HEK293 (cell line): ENCODE measurements around the gene BRD1.
A peak's percentile ranks its signal among the peaks of the same experiment; 100 is the strongest.

Experiments
- GLI4 ChIP-seq: fragments of 450-650 bp; formaldehyde crosslinking; IDR thresholded peaks from 2 replicates; pipeline ENCODE4 v1.5.1; 2016; ENCODE audit warnings: missing biosample characterization, missing genetic modification characterization
- HIC1 ChIP-seq: fragments of 450-650 bp; formaldehyde crosslinking; IDR thresholded peaks from 2 replicates; pipeline ENCODE4 v1.5.1; 2016; ENCODE audit warnings: missing biosample characterization, missing genetic modification characterization
- KLF17 ChIP-seq: fragments of 450-650 bp; formaldehyde crosslinking; IDR thresholded peaks from 2 replicates; pipeline ENCODE4 v1.5.1; 2016; ENCODE audit warnings: missing biosample characterization, missing genetic modification characterization
- KLF7 ChIP-seq: fragments of 450-650 bp; formaldehyde crosslinking; IDR thresholded peaks from 2 replicates; pipeline ENCODE4 v1.5.1; 2016; ENCODE audit warnings: missing biosample characterization, missing genetic modification characterization, borderline replicate concordance
- MEIS1 ChIP-seq: sonication (generic); formaldehyde crosslinking; IDR thresholded peaks from 2 replicates; pipeline ENCODE4 v1.8.1; 2022; ENCODE audit warnings: missing genetic modification reagents, mild to moderate bottlenecking, borderline replicate concordance
- ZBTB1 ChIP-seq: fragments of 450-650 bp; formaldehyde crosslinking; IDR thresholded peaks from 2 replicates; pipeline ENCODE4 v1.5.1; 2016; ENCODE audit warnings: missing biosample characterization, missing genetic modification characterization
- ZBTB10 ChIP-seq: fragments of 450-650 bp; formaldehyde crosslinking; IDR thresholded peaks from 2 replicates; pipeline ENCODE4 v1.5.1; 2016; ENCODE audit warnings: missing biosample characterization, missing genetic modification characterization
- ZBTB20 ChIP-seq: fragments of 450-650 bp; formaldehyde crosslinking; IDR thresholded peaks from 2 replicates; pipeline ENCODE4 v1.5.1; 2016; ENCODE audit warnings: missing biosample characterization, missing genetic modification characterization
- ZBTB7A ChIP-seq: fragments of 450-650 bp; formaldehyde crosslinking; IDR thresholded peaks from 2 replicates; pipeline ENCODE4 v1.5.1; 2016; ENCODE audit warnings: low read depth, missing biosample characterization, missing genetic modification characterization
- ZFP41 ChIP-seq: fragments of 450-650 bp; formaldehyde crosslinking; IDR thresholded peaks from 2 replicates; pipeline ENCODE4 v1.5.1; 2016; ENCODE audit warnings: missing biosample characterization, missing genetic modification characterization, borderline replicate concordance
- ZFP69B ChIP-seq: fragments of 450-650 bp; formaldehyde crosslinking; IDR thresholded peaks from 2 replicates; pipeline ENCODE4 v1.5.1; 2016; ENCODE audit warnings: missing biosample characterization, missing genetic modification characterization
- ZNF112 ChIP-seq: fragments of 450-650 bp; formaldehyde crosslinking; IDR thresholded peaks from 2 replicates; pipeline ENCODE4 v1.5.0; 2017; ENCODE audit warnings: missing biosample characterization, missing genetic modification characterization
- ZNF114 ChIP-seq: fragments of 450-650 bp; formaldehyde crosslinking; IDR thresholded peaks from 2 replicates; pipeline ENCODE4 v1.5.0; 2017; ENCODE audit warnings: missing biosample characterization, missing genetic modification characterization
- ZNF138 ChIP-seq: fragments of 450-650 bp; formaldehyde crosslinking; IDR thresholded peaks from 2 replicates; pipeline ENCODE4 v1.5.1; 2016; ENCODE audit warnings: missing biosample characterization, missing genetic modification characterization, borderline replicate concordance
- ZNF140 ChIP-seq: fragments of 450-650 bp; formaldehyde crosslinking; IDR thresholded peaks from 2 replicates; pipeline ENCODE4 v1.5.1; 2016; ENCODE audit warnings: missing biosample characterization, missing genetic modification characterization
- ZNF19 ChIP-seq: fragments of 450-650 bp; formaldehyde crosslinking; IDR thresholded peaks from 2 replicates; pipeline ENCODE4; 2016; ENCODE audit warnings: missing biosample characterization, missing genetic modification characterization, low read depth
- ZNF239 ChIP-seq: fragments of 450-650 bp; formaldehyde crosslinking; IDR thresholded peaks from 2 replicates; pipeline ENCODE4 v1.5.1; 2016; ENCODE audit warnings: missing biosample characterization, missing genetic modification characterization
- ZNF292 ChIP-seq: fragments of 450-650 bp; formaldehyde crosslinking; IDR thresholded peaks from 2 replicates; pipeline ENCODE4 v1.5.1; 2016; ENCODE audit warnings: low read depth, missing biosample characterization, missing genetic modification characterization, borderline replicate concordance
- ZNF354C ChIP-seq: fragments of 450-650 bp; formaldehyde crosslinking; IDR thresholded peaks from 2 replicates; pipeline ENCODE4 v1.5.1; 2016; ENCODE audit warnings: missing biosample characterization, missing genetic modification characterization, low read depth, borderline replicate concordance
- ZNF362 ChIP-seq: fragments of 450-650 bp; formaldehyde crosslinking; IDR thresholded peaks from 2 replicates; pipeline ENCODE4 v1.5.1; 2016; ENCODE audit warnings: missing biosample characterization, missing genetic modification characterization
- ZNF416 ChIP-seq: fragments of 450-650 bp; formaldehyde crosslinking; IDR thresholded peaks from 2 replicates; pipeline ENCODE4 v1.5.1; 2016; ENCODE audit warnings: missing biosample characterization, missing genetic modification characterization
- ZNF510 ChIP-seq: fragments of 450-650 bp; formaldehyde crosslinking; IDR thresholded peaks from 2 replicates; pipeline ENCODE4 v1.5.1; 2018; ENCODE audit warnings: mild to moderate bottlenecking, missing genetic modification characterization, missing biosample characterization; ENCODE audit not compliant: insufficient replicate concordance
- ZNF558 ChIP-seq: fragments of 450-650 bp; formaldehyde crosslinking; IDR thresholded peaks from 2 replicates; pipeline ENCODE4 v1.5.1; 2016; ENCODE audit warnings: missing biosample characterization, missing genetic modification characterization
- ZNF561 ChIP-seq: fragments of 450-650 bp; IDR thresholded peaks from 2 replicates; pipeline ENCODE4 v1.5.1; 2018; ENCODE audit warnings: missing biosample characterization, missing genetic modification characterization, borderline replicate concordance
- ZNF629 ChIP-seq: fragments of 450-650 bp; formaldehyde crosslinking; IDR thresholded peaks from 2 replicates; pipeline ENCODE4 v1.5.1; 2017; ENCODE audit warnings: missing biosample characterization, missing genetic modification characterization
- ZNF639 ChIP-seq: fragments of 450-650 bp; formaldehyde crosslinking; IDR thresholded peaks from 2 replicates; pipeline ENCODE4 v1.5.1; 2016; ENCODE audit warnings: missing biosample characterization, missing genetic modification characterization
- ZNF645 ChIP-seq: fragments of 450-650 bp; formaldehyde crosslinking; IDR thresholded peaks from 2 replicates; pipeline ENCODE4; 2016; ENCODE audit warnings: missing biosample characterization, missing genetic modification characterization
- ZNF701 ChIP-seq: fragments of 450-650 bp; formaldehyde crosslinking; IDR thresholded peaks from 2 replicates; pipeline ENCODE4 v1.5.1; 2016; ENCODE audit warnings: missing biosample characterization, missing genetic modification characterization
- ZNF76 ChIP-seq: fragments of 450-650 bp; formaldehyde crosslinking; IDR thresholded peaks from 2 replicates; pipeline ENCODE4; 2016; ENCODE audit warnings: low read depth, missing biosample characterization, missing genetic modification characterization, borderline replicate concordance
- ZNF792 ChIP-seq: fragments of 450-650 bp; formaldehyde crosslinking; IDR thresholded peaks from 2 replicates; pipeline ENCODE4 v1.5.1; 2016; ENCODE audit warnings: missing biosample characterization, missing genetic modification characterization
- ZXDB ChIP-seq: fragments of 450-650 bp; formaldehyde crosslinking; IDR thresholded peaks from 2 replicates; pipeline ENCODE4 v1.5.1; 2016; ENCODE audit warnings: missing biosample characterization, missing genetic modification characterization

BRD1 gene

GRCh38 chr22:49826603-49827270, 936 bp downstream of the BRD1 start (continued):
- TF ChIP-seq ZNF140 (tag by site-specific recombination) (no peak), ZBTB10 (tag by site-specific recombination) (peak; percentile 87), ZNF561 (tag by site-specific recombination) (no peak), ZNF239 (tag by site-specific recombination) (no peak), MEIS1 (CRISPR knock-in tag) (0 out of 2 replicates have a peak, but pooled peaks have one; percentile 25), ZNF138 (tag by site-specific recombination) (no peak), ZNF362 (tag by site-specific recombination) (no peak), GLI4 (0 out of 2 replicates have a peak, but pooled peaks have one; percentile 23), ZNF354C (tag by site-specific recombination) (no peak), ZNF510 (no peak), ZNF114 (tag by site-specific recombination) (no peak), ZNF112 (tag by site-specific recombination) (no peak), HIC1 (tag by site-specific recombination) (no peak), ZFP41 (tag by site-specific recombination) (no peak), ZNF19 (tag by site-specific recombination) (no peak), ZNF292 (no peak), ZFP69B (tag by site-specific recombination) (no peak), ZXDB (peak; percentile 98), ZNF701 (tag by site-specific recombination) (no peak), ZBTB20 (no peak; the same call in 1 of the 2 replicates), ZNF639 (tag by site-specific recombination) (no peak), ZNF558 (tag by site-specific recombination) (no peak), KLF7 (no peak), ZNF645 (tag by site-specific recombination) (no peak), ZBTB1 (tag by site-specific recombination) (no peak), KLF17 (tag by site-specific recombination) (peak; percentile 22; the same call in 1 of the 2 replicates), ZNF629 (tag by site-specific recombination) (no peak), ZNF416 (tag by site-specific recombination) (no peak), ZBTB7A (tag by site-specific recombination) (no peak), ZNF76 (tag by site-specific recombination) (0 out of 2 replicates have a peak, but pooled peaks have one; percentile 42), ZNF792 (tag by site-specific recombination) (no peak)
